Nephron (organoid): ENCODE measurements around the gene NFS1.

ENCODE experiments used
- H3K27ac Mint-ChIP-seq, 3 experiments: 2 replicates each; pipeline ENCODE4 v1.8.0; 2020; ENCODE audit warnings: mixed read lengths in 3 of 3, mild to moderate bottlenecking in 2 of 3, moderate library complexity in 1 of 3
- H3K27me3 Mint-ChIP-seq: 2 replicates; pipeline ENCODE4 v1.8.0; 2021; ENCODE audit warnings: low read depth, mild to moderate bottlenecking, moderate library complexity, mixed read lengths
- H3K36me3 Mint-ChIP-seq: 2 replicates; pipeline ENCODE4 v1.8.0; 2020; ENCODE audit warnings: low read depth, mixed read lengths
- H3K4me1 Mint-ChIP-seq: 2 replicates; pipeline ENCODE4 v1.8.0; 2020; ENCODE audit warnings: mixed read lengths
- H3K4me3 Mint-ChIP-seq, 3 experiments: 2 replicates each; pipeline ENCODE4 v1.8.0; 2020; ENCODE audit warnings: mild to moderate bottlenecking in 3 of 3, mixed read lengths in 3 of 3, moderate library complexity in 2 of 3
- H3K9me3 Mint-ChIP-seq: 2 replicates; pipeline ENCODE4 v1.8.0; 2020; ENCODE audit warnings: mixed read lengths
- TF ChIP-seq, protein P1 (sequence below), 3 experiments: fragments of 200-600 bp; sonication (generic); IDR thresholded peaks; one replicate each; pipeline ENCODE4 v1.5.0; 2021; ENCODE audit warnings: antibody characterized with exemption in 3 of 3; ENCODE audit not compliant: unreplicated experiment in 3 of 3

NFS1 gene

DNA sequence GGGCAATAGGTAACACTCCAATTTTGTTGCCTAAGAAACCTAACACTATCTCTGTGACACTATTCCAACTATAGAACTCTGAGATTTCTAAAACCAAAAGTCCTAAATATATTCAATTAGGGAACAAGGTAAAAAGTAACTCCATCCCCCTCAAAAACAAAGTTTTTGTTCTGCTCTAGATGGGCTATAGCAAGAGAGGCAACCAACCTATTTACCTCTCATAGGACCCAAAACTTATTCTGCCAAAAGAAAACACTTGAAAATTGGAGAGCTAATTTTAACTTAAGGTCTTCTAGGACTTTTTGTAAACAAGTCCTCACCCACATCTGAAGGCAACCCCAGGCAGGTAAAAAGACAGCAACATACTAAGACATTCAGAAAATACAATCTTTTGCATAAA is 35.2 kb upstream of the NFS1 start:
- Mint-ChIP-seq H3K4me3 (no peak overlapping the region), H3K27ac (no peak overlapping the region), H3K9me3 (no peaks in the 10 kb centered on the region), H3K36me3 (peaks cover 85% of the 10 kb centered on the region), H3K27me3 (no peaks in the 10 kb centered on the region), H3K4me1 (peaks cover 35% of the 10 kb centered on the region)
- TF ChIP-seq, protein P1, sequence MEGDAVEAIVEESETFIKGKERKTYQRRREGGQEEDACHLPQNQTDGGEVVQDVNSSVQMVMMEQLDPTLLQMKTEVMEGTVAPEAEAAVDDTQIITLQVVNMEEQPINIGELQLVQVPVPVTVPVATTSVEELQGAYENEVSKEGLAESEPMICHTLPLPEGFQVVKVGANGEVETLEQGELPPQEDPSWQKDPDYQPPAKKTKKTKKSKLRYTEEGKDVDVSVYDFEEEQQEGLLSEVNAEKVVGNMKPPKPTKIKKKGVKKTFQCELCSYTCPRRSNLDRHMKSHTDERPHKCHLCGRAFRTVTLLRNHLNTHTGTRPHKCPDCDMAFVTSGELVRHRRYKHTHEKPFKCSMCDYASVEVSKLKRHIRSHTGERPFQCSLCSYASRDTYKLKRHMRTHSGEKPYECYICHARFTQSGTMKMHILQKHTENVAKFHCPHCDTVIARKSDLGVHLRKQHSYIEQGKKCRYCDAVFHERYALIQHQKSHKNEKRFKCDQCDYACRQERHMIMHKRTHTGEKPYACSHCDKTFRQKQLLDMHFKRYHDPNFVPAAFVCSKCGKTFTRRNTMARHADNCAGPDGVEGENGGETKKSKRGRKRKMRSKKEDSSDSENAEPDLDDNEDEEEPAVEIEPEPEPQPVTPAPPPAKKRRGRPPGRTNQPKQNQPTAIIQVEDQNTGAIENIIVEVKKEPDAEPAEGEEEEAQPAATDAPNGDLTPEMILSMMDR (IDR thresholded peaks at IDR 0.05; ENCODE audit: unreplicated experiment in 3 of 3): no peak

DNA sequence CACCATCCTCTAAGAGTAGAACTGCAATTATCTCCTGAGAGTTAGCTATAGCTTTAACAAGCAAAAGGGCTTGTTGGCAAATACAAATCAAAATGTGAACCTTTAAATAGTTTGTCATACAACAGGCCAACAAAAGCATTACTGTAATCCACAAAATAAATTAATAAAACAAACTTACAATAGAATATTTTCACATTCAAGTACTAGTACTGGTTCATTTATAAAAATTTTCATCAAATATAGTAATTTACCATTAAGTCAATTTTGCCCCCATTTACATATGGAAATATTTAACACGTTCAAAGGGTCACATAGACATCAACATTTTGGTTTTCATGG is 33.5 kb upstream of the NFS1 start:
- Mint-ChIP-seq H3K27me3 (no peaks in the 10 kb centered on the region), H3K9me3 (no peaks in the 10 kb centered on the region), H3K4me1 (peaks cover 24% of the 10 kb centered on the region), H3K27ac (no peak overlapping the region), H3K36me3 (peaks cover 71% of the 10 kb centered on the region), H3K4me3 (no peak overlapping the region)
- TF ChIP-seq, protein P1 (IDR thresholded peaks at IDR 0.05; ENCODE audit: unreplicated experiment in 3 of 3): no peak

DNA sequence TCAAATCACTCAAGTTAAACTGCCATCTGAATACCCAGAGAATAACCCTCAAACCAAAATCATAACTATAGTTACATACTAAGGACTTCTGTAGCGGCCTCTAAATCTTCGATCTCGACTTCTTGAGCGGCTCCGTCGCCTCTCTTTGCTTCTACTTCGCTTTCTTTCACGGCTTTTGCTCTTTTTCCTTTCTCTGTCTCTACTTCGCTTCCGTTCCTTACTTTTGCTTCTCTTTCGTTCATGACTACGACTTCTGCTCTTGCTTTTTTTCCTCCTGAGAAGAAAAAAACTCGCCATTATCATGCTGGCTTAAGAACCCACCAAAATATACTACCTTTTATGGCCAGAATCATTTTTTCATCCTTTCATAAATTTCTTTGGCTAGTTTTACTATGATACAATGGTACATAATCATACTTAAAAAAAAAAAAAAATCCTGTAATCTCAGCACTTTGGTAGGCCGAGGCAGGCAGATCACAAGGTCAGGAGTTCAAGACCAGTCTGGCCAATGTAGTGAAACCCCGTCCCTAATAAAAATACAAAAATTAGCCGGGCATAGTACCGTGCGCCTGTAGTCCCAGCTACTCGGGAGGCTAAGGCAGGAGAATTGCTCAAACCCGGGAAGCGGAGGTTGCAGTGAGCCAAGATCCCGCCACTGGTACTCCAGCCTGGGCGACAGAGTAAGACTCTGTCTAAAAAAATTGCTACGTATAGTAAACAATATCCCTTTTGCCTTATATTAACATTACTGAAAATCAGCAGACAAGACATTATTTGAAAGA is 32.9 kb upstream of the NFS1 start:
- peaks cover 24% of the 10 kb centered on the region for H3K4me1 Mint-ChIP-seq
- H3K27ac Mint-ChIP-seq: no peak overlapping the region
- no peaks in the 10 kb centered on the region for H3K9me3 Mint-ChIP-seq
- H3K36me3 Mint-ChIP-seq: peaks cover 72% of the 10 kb centered on the region
- TF ChIP-seq, protein P1 (IDR thresholded peaks at IDR 0.05; ENCODE audit: unreplicated experiment in 3 of 3): no peak
- H3K27me3 Mint-ChIP-seq: no peaks in the 10 kb centered on the region
- no peak overlapping the region for H3K4me3 Mint-ChIP-seq

DNA sequence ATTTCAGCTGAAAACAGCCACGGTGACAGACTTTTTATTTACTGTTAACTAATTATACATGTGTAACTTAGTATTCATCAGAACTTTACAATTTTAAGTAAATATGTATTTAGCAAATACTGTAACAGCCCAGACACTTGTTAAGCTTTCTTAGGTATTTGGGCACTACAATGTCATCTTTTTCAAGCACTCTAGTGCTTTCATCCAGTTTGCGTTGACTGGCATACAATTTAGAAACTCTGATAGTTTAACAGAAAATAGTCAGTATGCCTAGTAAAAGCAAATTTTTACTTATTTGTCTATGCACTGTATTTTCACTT is 32.3 kb upstream of the NFS1 start:
- peaks cover 24% of the 10 kb centered on the region for H3K4me1 Mint-ChIP-seq
- H3K4me3 Mint-ChIP-seq: no peak overlapping the region
- H3K27me3 Mint-ChIP-seq: no peaks in the 10 kb centered on the region
- H3K9me3 Mint-ChIP-seq: no peaks in the 10 kb centered on the region
- TF ChIP-seq, protein P1 (IDR thresholded peaks at IDR 0.05; ENCODE audit: unreplicated experiment in 3 of 3): no peak
- peaks cover 74% of the 10 kb centered on the region for H3K36me3 Mint-ChIP-seq
- H3K27ac Mint-ChIP-seq: no peak overlapping the region

DNA sequence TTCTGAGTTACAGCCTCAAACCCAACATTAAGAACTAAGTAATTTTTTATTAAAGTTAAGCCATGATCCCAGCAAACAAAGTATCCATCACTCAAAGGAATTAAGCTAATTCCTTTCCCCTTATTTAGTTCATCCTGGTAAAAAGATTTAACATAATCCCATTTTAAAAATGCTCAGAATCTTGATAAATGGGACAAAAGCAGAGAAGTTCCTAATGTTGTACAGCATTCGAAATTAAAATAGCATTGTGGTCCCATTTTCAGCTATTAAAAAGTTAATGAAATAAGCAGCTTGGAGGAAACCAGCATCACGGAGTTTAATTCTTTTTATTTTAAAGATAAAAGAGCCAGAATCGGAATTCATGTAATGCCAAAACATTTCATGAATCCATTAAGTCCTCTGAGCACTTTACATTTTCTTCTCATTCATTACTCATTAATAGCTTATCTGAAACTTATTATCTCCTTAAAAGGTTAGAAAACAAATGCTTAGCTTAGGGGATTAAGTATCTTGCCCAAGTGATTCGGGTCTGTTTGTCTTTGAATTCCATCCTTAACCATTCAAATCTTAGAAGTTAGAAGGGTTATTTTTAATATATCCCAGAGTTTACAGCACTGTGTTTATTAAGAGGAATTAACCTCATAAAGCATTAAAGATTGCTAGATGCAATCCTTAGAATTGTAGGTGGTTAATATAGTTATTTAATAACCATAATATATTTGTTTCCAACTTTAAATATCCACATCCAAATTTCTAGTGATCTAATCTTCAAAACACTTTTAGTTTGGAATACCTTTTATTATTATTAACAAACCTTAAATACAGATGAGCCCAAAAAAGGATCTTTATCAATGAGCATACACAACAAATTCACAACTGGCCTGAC is 31.7 kb upstream of the NFS1 start:
- no peak overlapping the region for H3K27ac Mint-ChIP-seq
- H3K4me1 Mint-ChIP-seq: peaks cover 19% of the 10 kb centered on the region
- TF ChIP-seq, protein P1 (IDR thresholded peaks at IDR 0.05; ENCODE audit: unreplicated experiment in 3 of 3): no peak
- no peak overlapping the region for H3K4me3 Mint-ChIP-seq
- no peaks in the 10 kb centered on the region for H3K9me3 Mint-ChIP-seq
- H3K36me3 Mint-ChIP-seq: peaks cover 72% of the 10 kb centered on the region
- H3K27me3 Mint-ChIP-seq: no peaks in the 10 kb centered on the region
